Loucy (cell line): ENCODE data around the gene IFI30.
"Not testable (repeated sequence)": the region's sequence is repeated elsewhere in the genome, so short reads cannot be mapped to it uniquely, and the experiment has no call there.

ENCODE experiments used
- H2AFZ ChIP-seq: fragments of 200-600 bp; sonication (generic); 2 replicates; pipeline ENCODE4 v1.6.0; 2016; ENCODE audit warnings: antibody characterized with exemption, mild to moderate bottlenecking, low read length, moderate library complexity
- H3F3A ChIP-seq: fragments of 200-600 bp; 2 replicates; pipeline ENCODE4 v1.6.0; 2016; ENCODE audit warnings: antibody characterized with exemption, low read depth, mild to moderate bottlenecking
- H3K27me3 ChIP-seq: fragments of 200-600 bp; sonication (generic); 2 replicates; pipeline ENCODE4 v1.6.1; 2014; ENCODE audit warnings: low read length, mild to moderate bottlenecking; ENCODE audit not compliant: insufficient read depth, poor library complexity, severe bottlenecking
- H3K36me3 ChIP-seq: fragments of 200-600 bp; sonication (generic); 2 replicates; pipeline ENCODE4 v1.6.1; 2016; ENCODE audit warnings: low read length; ENCODE audit not compliant: insufficient read depth
- H3K4me1 ChIP-seq: fragments of 200-600 bp; sonication (generic); 2 replicates; pipeline ENCODE4 v1.5.1; 2014; ENCODE audit warnings: low read length, mild to moderate bottlenecking; ENCODE audit not compliant: insufficient read depth, poor library complexity, severe bottlenecking
- H3K4me2 ChIP-seq: fragments of 200-600 bp; sonication (generic); 2 replicates; pipeline ENCODE4 v1.6.0; 2014; ENCODE audit warnings: antibody characterized with exemption, low read length, low read depth, mild to moderate bottlenecking; ENCODE audit not compliant: poor library complexity, severe bottlenecking
- H3K4me3 ChIP-seq: fragments of 200-600 bp; sonication (generic); 2 replicates; pipeline ENCODE4 v1.5.1; 2014; ENCODE audit warnings: low read length, mild to moderate bottlenecking, mixed read lengths; ENCODE audit not compliant: poor library complexity, severe bottlenecking
- H3K79me2 ChIP-seq: fragments of 200-600 bp; sonication (generic); 2 replicates; pipeline ENCODE4 v1.6.1; 2014; ENCODE audit warnings: low read length; ENCODE audit not compliant: insufficient read depth
- H3K9ac ChIP-seq: fragments of 200-600 bp; sonication (generic); 2 replicates; pipeline ENCODE4 v1.6.0; 2014; ENCODE audit warnings: mild to moderate bottlenecking, low read depth, low read length, moderate library complexity; ENCODE audit not compliant: poor library complexity, severe bottlenecking
- H3K9me2 ChIP-seq: fragments of 200-600 bp; sonication (generic); replicated peaks from 2 replicates; pipeline ENCODE4 v1.6.1; 2016; ENCODE audit warnings: low read depth, low read length, mixed read lengths
- H3K9me3 ChIP-seq: fragments of 200-600 bp; sonication (generic); 2 replicates; pipeline ENCODE4 v1.6.1; 2014; ENCODE audit warnings: mild to moderate bottlenecking, antibody characterized with exemption, low read length, low read depth; ENCODE audit not compliant: insufficient read depth
- H4K20me1 ChIP-seq: fragments of 200-600 bp; sonication (generic); 2 replicates; pipeline ENCODE4 v1.6.0; 2014; ENCODE audit warnings: antibody characterized with exemption, low read length, mild to moderate bottlenecking; ENCODE audit not compliant: insufficient read depth, poor library complexity, severe bottlenecking
- EZH2phosphoT487 ChIP-seq: fragments of 200-600 bp; IDR thresholded peaks from 2 replicates; pipeline ENCODE4 v1.6.1; 2018; ENCODE audit warnings: antibody characterized with exemption, mild to moderate bottlenecking, moderate library complexity, borderline replicate concordance
- TF ChIP-seq, protein P1 (sequence below): fragments of 200-600 bp; sonication (generic); conservative IDR thresholded peaks from 2 replicates; pipeline ENCODE4 v1.5.1; 2014; ENCODE audit warnings: mild to moderate bottlenecking, antibody characterized with exemption, low read length

IFI30 gene

GRCh38 chr19:18156841-18157464, 16.7 kb upstream of the IFI30 start:
- H3K36me3 ChIP-seq: no peaks in the 10 kb centered on the region
- H3K27me3 ChIP-seq: no peaks in the 10 kb centered on the region
- H3K9me3 ChIP-seq: no peaks in the 10 kb centered on the region
- peaks cover 12% of the 10 kb centered on the region for H4K20me1 ChIP-seq
- peak overlapping the region; percentile 32 for H3K4me2 ChIP-seq
- H3K9ac ChIP-seq: no peak overlapping the region
- no peak overlapping the region for H2AFZ ChIP-seq
- peaks cover 21% of the 10 kb centered on the region for H3K4me1 ChIP-seq
- H3K9me2 ChIP-seq: no peaks in the 10 kb centered on the region
- H3F3A ChIP-seq: 0 out of 2 replicates have a peak, but pooled peaks cover 2% of the 10 kb centered on the region
- peaks cover 28% of the 10 kb centered on the region; the same call in 1 of the 2 replicates for H3K79me2 ChIP-seq
- TF ChIP-seq, protein P1, sequence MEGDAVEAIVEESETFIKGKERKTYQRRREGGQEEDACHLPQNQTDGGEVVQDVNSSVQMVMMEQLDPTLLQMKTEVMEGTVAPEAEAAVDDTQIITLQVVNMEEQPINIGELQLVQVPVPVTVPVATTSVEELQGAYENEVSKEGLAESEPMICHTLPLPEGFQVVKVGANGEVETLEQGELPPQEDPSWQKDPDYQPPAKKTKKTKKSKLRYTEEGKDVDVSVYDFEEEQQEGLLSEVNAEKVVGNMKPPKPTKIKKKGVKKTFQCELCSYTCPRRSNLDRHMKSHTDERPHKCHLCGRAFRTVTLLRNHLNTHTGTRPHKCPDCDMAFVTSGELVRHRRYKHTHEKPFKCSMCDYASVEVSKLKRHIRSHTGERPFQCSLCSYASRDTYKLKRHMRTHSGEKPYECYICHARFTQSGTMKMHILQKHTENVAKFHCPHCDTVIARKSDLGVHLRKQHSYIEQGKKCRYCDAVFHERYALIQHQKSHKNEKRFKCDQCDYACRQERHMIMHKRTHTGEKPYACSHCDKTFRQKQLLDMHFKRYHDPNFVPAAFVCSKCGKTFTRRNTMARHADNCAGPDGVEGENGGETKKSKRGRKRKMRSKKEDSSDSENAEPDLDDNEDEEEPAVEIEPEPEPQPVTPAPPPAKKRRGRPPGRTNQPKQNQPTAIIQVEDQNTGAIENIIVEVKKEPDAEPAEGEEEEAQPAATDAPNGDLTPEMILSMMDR: no peak
- no peak for TF ChIP-seq EZH2phosphoT487
- no peak overlapping the region for H3K4me3 ChIP-seq

- peaks cover 12% of the 10 kb centered on the region for H4K20me1 ChIP-seq
- H3K36me3 ChIP-seq: peaks cover 4% of the 10 kb centered on the region; the same call in 1 of the 2 replicates
- H3K9me2 ChIP-seq: no peaks in the 10 kb centered on the region
- H3F3A ChIP-seq: 0 out of 2 replicates have a peak, but pooled peaks cover 2% of the 10 kb centered on the region
- H3K9me3 ChIP-seq: no peaks in the 10 kb centered on the region
- no peak overlapping the region for H3K4me3 ChIP-seq
- peaks cover 18% of the 10 kb centered on the region for H3K4me1 ChIP-seq
- no peak overlapping the region for H3K9ac ChIP-seq
- H3K27me3 ChIP-seq: no peaks in the 10 kb centered on the region
- H2AFZ ChIP-seq: no peak overlapping the region
- no peak overlapping the region for H3K4me2 ChIP-seq
- H3K79me2 ChIP-seq: peaks cover 28% of the 10 kb centered on the region; the same call in 1 of the 2 replicates
- TF ChIP-seq, protein P1: no peak
- no peak for TF ChIP-seq EZH2phosphoT487
Measured at GRCh38 chr19:18157465-18158063, 16.0 kb upstream of the IFI30 start.

- Histone ChIP-seq H3K4me3 (no peak overlapping the region), H3F3A (no peaks in the 10 kb centered on the region), H3K9ac (no peak overlapping the region), H3K4me1 (peaks cover 18% of the 10 kb centered on the region), H3K4me2 (no peak overlapping the region), H3K79me2 (peaks cover 25% of the 10 kb centered on the region; the same call in 1 of the 2 replicates), H2AFZ (no peak overlapping the region), H3K9me2 (no peaks in the 10 kb centered on the region), H3K27me3 (no peaks in the 10 kb centered on the region), H4K20me1 (peaks cover 10% of the 10 kb centered on the region), H3K9me3 (no peaks in the 10 kb centered on the region), H3K36me3 (peaks cover 9% of the 10 kb centered on the region; the same call in 1 of the 2 replicates)
- TF ChIP-seq, protein P1: no peak
- TF ChIP-seq EZH2phosphoT487: no peak
Measured at GRCh38 chr19:18158467-18158866, 15.1 kb upstream of the IFI30 start.

DNA sequence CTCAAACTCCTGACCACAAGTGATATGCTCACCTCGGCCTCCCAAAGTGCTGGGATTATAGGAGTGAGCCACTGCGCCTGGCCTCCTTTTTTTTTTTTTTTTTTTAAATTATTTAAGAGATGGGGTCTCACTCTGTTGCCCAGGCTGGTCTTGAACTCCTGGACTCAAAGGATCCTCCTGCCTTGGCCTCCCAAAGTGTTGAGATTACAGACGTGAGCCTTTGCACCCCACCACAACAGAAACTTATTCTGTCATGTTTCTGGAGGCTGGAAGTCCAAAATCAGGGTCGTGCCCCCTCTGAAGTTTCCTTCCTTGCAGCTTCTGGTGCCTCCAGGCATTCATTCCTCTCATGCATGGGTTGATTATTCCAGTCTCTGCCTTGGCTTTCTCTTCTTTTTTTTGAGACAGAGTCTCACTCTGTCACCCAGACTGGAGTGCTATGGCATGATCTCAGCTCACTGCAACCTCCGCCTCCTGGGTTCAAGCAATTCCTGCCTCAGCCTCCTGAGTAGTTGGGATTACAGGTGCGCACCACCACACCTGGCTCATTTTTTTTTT, 14.5 kb upstream of the IFI30 start:
- not testable (repeated sequence) for H3K9me3 ChIP-seq, H2AFZ ChIP-seq, H3K4me2 ChIP-seq, H4K20me1 ChIP-seq, H3F3A ChIP-seq, H3K9ac ChIP-seq, H3K4me3 ChIP-seq, H3K9me2 ChIP-seq, H3K27me3 ChIP-seq
- H3K4me1 ChIP-seq: peaks cover 12% of the 10 kb centered on the region
- peaks cover 18% of the 10 kb centered on the region; the same call in 1 of the 2 replicates for H3K79me2 ChIP-seq
- peaks cover 10% of the 10 kb centered on the region; the same call in 1 of the 2 replicates for H3K36me3 ChIP-seq
